OCI-LY1 (cell line): ENCODE measurements around the gene MZB1.
"Not testable (repeated sequence)": the region's sequence is repeated elsewhere in the genome, so short reads cannot be mapped to it uniquely, and the experiment has no call there.

Experiments
- H2AFZ ChIP-seq: fragments of 200-600 bp; sonication (generic), shearing (Covaris generic); 2 replicates; pipeline ENCODE4 v1.6.0; 2014; ENCODE audit warnings: antibody characterized with exemption, mild to moderate bottlenecking, low read length
- H3F3A ChIP-seq: fragments of 200-600 bp; sonication (generic), shearing (Covaris generic); 2 replicates; pipeline ENCODE4 v1.6.0; 2014; ENCODE audit warnings: mild to moderate bottlenecking, antibody characterized with exemption, low read length, moderate library complexity; ENCODE audit not compliant: insufficient read depth
- H3K27ac ChIP-seq: fragments of 200-600 bp; sonication (generic); 2 replicates; pipeline ENCODE4 v1.5.1; 2014; ENCODE audit warnings: low read length, mixed run types, mild to moderate bottlenecking, low read depth; ENCODE audit not compliant: poor library complexity, severe bottlenecking
- H3K27me3 ChIP-seq: fragments of 200-600 bp; sonication (generic); 2 replicates; pipeline ENCODE4 v1.6.0; 2014; ENCODE audit warnings: antibody characterized with exemption, mild to moderate bottlenecking, low read length, moderate library complexity; ENCODE audit not compliant: insufficient read depth
- H3K36me3 ChIP-seq: fragments of 200-600 bp; sonication (generic); 2 replicates; pipeline ENCODE4 v1.6.1; 2014; ENCODE audit warnings: mild to moderate bottlenecking, antibody characterized with exemption, low read length, moderate library complexity, mixed read lengths; ENCODE audit not compliant: insufficient read depth
- H3K4me1 ChIP-seq: fragments of 200-600 bp; sonication (generic); 2 replicates; pipeline ENCODE4 v1.5.1; 2014; ENCODE audit warnings: mild to moderate bottlenecking, low read length, moderate library complexity; ENCODE audit not compliant: insufficient read depth, severe bottlenecking
- H3K4me2 ChIP-seq: fragments of 200-600 bp; sonication (generic), shearing (Covaris generic); 2 replicates; pipeline ENCODE4 v1.6.1; 2014; ENCODE audit warnings: low read length
- H3K4me3 ChIP-seq: fragments of 200-600 bp; sonication (generic); 2 replicates; pipeline ENCODE4 v1.5.1; 2014; ENCODE audit warnings: low read length, low read depth, mild to moderate bottlenecking, mixed read lengths; ENCODE audit not compliant: poor library complexity, severe bottlenecking
- H3K79me2 ChIP-seq: fragments of 200-600 bp; shearing (Covaris generic); 2 replicates; pipeline ENCODE4 v1.6.1; 2016; ENCODE audit warnings: mixed run types, low read length, mixed read lengths; ENCODE audit not compliant: insufficient read depth
- H3K9ac ChIP-seq: fragments of 200-600 bp; sonication (generic), shearing (Covaris generic); 2 replicates; pipeline ENCODE4 v1.6.1; 2014; ENCODE audit warnings: mild to moderate bottlenecking, low read length, mixed read lengths
- H3K9me2 ChIP-seq: fragments of 200-600 bp; sonication (generic), shearing (Covaris generic); 2 replicates; pipeline ENCODE4 v1.6.1; 2014; ENCODE audit warnings: low read depth, mild to moderate bottlenecking, low read length, mixed read lengths
- H3K9me3 ChIP-seq: fragments of 200-600 bp; shearing (Covaris generic); 2 replicates; pipeline ENCODE4 v1.6.1; 2014; ENCODE audit warnings: low read length, mixed read lengths
- H4K20me1 ChIP-seq: fragments of 200-600 bp; sonication (generic), shearing (Covaris generic); 2 replicates; pipeline ENCODE4 v1.6.0; 2016; ENCODE audit warnings: mild to moderate bottlenecking, low read length; ENCODE audit not compliant: insufficient read depth
- CTCF ChIP-seq: fragments of 200-600 bp; sonication (generic), shearing (Covaris generic); IDR thresholded peaks from 2 replicates; pipeline ENCODE4 v1.5.1; 2017; ENCODE audit warnings: mild to moderate bottlenecking, antibody characterized with exemption, low read length, moderate library complexity, mixed read lengths
- EZH2 ChIP-seq: fragments of 200-600 bp; sonication (generic), shearing (Covaris generic); IDR thresholded peaks from 2 replicates; pipeline ENCODE4 v1.8.0; 2017; ENCODE audit warnings: borderline replicate concordance, mixed run types, mild to moderate bottlenecking, antibody characterized with exemption, low read length, moderate library complexity, mixed read lengths

MZB1 gene

GRCh38 chr5:139354186-139354585, 35.5 kb downstream of the MZB1 start:
- Histone ChIP-seq H3F3A (no peaks in the 10 kb centered on the region), H3K9me2 (no peaks in the 10 kb centered on the region), H3K27ac (no peak overlapping the region), H3K79me2 (peaks cover 95% of the 10 kb centered on the region), H3K4me2 (no peak overlapping the region), H4K20me1 (no peaks in the 10 kb centered on the region), H3K9me3 (peaks cover 2% of the 10 kb centered on the region; the same call in 1 of the 2 replicates), H3K4me3 (no peak overlapping the region), H3K9ac (no peak overlapping the region), H3K27me3 (no peaks in the 10 kb centered on the region), H2AFZ (no peak overlapping the region), H3K4me1 (no peaks in the 10 kb centered on the region), H3K36me3 (peaks cover 64% of the 10 kb centered on the region)
- TF ChIP-seq EZH2 (no peak), CTCF (no peak)

- Histone ChIP-seq H3K79me2 (peaks cover 99% of the 10 kb centered on the region), H3K4me1 (peaks cover 20% of the 10 kb centered on the region), H3K36me3 (peaks cover 36% of the 10 kb centered on the region)
- not testable (repeated sequence) for H3K9me2 ChIP-seq, H2AFZ ChIP-seq, H3K9me3 ChIP-seq, H3K4me2 ChIP-seq, H4K20me1 ChIP-seq, H3K4me3 ChIP-seq, H3K27me3 ChIP-seq, H3F3A ChIP-seq, H3K9ac ChIP-seq, H3K27ac ChIP-seq
These were observed 41.9 kb downstream of the MZB1 start for GRCh38 chr5:139347863-139348262.

- H3K4me1 ChIP-seq, result peaks cover 35% of the 10 kb centered on the region
- not testable (repeated sequence) for H2AFZ ChIP-seq, H3K9me2 ChIP-seq, H3K27ac ChIP-seq, H3K9ac ChIP-seq, H3K4me2 ChIP-seq, H3K9me3 ChIP-seq, H4K20me1 ChIP-seq, H3K4me3 ChIP-seq, H3K27me3 ChIP-seq, H3F3A ChIP-seq
- H3K36me3 ChIP-seq, result peaks cover 23% of the 10 kb centered on the region
- peaks cover 81% of the 10 kb centered on the region for H3K79me2 ChIP-seq
These were observed 44.3 kb downstream of the MZB1 start for GRCh38 chr5:139345442-139345841.

- H3K4me3 ChIP-seq, result no peak overlapping the region
- H4K20me1 ChIP-seq, result no peaks in the 10 kb centered on the region; the same call in 1 of the 2 replicates
- H3K79me2 ChIP-seq, result peaks cover 68% of the 10 kb centered on the region
- no peak overlapping the region for H3K27ac ChIP-seq
- H3K27me3 ChIP-seq, result no peaks in the 10 kb centered on the region
- no peak overlapping the region for H3K9ac ChIP-seq
- no peaks in the 10 kb centered on the region for H3K9me2 ChIP-seq
- H2AFZ ChIP-seq, result no peak overlapping the region
- peak overlapping the region; percentile 94; the same call in 1 of the 2 replicates for H3K4me2 ChIP-seq
- H3K36me3 ChIP-seq, result peaks cover 23% of the 10 kb centered on the region
- TF ChIP-seq EZH2 (no peak), CTCF (no peak)
- H3K9me3 ChIP-seq, result no peaks in the 10 kb centered on the region
- H3K4me1 ChIP-seq, result peaks cover 40% of the 10 kb centered on the region
- H3F3A ChIP-seq, result 0 out of 2 replicates have a peak, but pooled peaks cover 3% of the 10 kb centered on the region
These were observed 45.5 kb downstream of the MZB1 start for GRCh38 chr5:139344177-139344576.
